ENCODE results near the gene LYSET. TPM values are rescaled to one million over a fixed set of nuclear protein-coding genes. Genes with fewer than 3 reads are reported as not detected.

LYSET gene, protein sequence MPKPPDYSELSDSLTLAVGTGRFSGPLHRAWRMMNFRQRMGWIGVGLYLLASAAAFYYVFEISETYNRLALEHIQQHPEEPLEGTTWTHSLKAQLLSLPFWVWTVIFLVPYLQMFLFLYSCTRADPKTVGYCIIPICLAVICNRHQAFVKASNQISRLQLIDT
- total RNA-seq = 10 to 100 TPM in 3 of 4 donors, 1 to 10 TPM in 1; 9.4 to 26.9 (median 17.3) TPM

DNA sequence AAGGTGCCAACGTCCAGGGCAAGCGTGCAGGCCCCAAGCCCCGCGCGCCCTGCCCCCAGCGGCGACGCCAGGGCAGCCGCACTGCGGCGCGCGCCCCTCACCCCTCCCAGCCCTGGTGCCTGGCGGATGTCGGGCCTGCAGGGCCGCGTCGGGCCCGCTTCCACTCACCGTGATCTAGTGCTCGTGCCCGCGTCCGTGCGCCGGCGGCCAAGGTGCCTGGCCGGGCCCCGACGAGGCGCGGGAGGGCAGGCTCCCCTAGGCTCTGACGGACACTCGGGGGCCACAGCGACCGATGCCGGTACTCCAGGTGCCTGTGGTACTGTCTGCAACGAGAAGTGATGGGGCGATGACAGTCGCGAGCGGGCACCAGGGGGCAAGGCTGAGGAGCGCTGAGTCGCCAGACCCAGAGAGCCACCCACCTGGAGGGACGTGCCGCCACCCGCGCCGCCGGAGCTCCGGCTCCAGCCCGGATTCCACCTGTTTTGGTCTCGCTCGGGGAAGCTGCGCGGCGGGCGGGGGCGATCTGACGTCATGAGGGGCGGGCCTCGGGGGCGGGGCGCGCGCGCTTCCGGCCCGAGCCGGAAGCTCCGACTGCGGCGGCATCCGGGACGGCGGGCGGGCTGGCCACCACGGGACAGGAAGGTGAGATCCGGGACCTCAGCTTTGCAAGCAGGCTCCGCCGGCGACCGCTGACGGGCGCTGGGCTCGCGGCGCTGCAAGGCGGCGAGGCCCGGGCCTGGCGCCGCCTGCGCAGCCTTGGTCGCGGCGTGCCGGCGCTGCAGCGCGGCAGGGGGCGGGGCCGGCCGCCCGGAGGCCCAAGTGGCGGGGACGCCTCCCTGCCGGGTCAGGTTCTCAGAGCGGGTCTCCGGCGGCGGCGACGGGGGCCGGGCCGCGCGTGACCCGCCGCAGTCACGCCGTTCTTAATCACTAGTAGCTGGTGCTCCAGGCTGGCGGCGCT, at the start of gene LYSET, which contains the start of gene MOAP1:
Gene LYSET, plus strand, starts transcription at position 927 of the 958 bp plus-strand sequence. CDS start 89 bp downstream, outside the sequence.
Gene MOAP1, minus strand, starts transcription at position 507 of the 958 bp plus-strand sequence. CDS start 655 bp downstream, outside the sequence.
- TF ChIP-seq, protein P1, sequence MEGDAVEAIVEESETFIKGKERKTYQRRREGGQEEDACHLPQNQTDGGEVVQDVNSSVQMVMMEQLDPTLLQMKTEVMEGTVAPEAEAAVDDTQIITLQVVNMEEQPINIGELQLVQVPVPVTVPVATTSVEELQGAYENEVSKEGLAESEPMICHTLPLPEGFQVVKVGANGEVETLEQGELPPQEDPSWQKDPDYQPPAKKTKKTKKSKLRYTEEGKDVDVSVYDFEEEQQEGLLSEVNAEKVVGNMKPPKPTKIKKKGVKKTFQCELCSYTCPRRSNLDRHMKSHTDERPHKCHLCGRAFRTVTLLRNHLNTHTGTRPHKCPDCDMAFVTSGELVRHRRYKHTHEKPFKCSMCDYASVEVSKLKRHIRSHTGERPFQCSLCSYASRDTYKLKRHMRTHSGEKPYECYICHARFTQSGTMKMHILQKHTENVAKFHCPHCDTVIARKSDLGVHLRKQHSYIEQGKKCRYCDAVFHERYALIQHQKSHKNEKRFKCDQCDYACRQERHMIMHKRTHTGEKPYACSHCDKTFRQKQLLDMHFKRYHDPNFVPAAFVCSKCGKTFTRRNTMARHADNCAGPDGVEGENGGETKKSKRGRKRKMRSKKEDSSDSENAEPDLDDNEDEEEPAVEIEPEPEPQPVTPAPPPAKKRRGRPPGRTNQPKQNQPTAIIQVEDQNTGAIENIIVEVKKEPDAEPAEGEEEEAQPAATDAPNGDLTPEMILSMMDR (IDR thresholded peaks at IDR 0.05; ENCODE audit: low read depth) = no peak

DNA sequence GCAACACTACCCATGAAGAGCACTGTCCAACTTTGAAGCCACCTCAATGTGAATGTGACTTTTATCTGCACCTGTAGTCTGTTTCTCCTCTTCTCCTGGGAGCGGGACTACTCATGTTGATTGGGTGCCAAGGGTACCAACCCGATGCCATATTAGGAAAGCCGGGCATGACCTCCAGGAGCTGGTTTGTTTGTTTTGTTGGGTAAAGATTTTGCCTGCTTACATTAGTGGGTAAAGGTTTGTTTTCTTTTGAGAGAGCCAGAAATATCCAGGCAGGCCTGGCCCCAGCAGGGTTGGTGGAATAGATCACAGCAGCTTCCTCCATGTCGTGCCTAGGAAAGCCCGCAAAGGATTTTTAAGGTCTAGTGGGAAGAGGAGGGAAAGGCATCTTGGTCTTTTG, 49.7 kb upstream of the LYSET start:
- TF ChIP-seq, protein P1 (IDR thresholded peaks at IDR 0.05; ENCODE audit: low read depth) = no peak

DNA sequence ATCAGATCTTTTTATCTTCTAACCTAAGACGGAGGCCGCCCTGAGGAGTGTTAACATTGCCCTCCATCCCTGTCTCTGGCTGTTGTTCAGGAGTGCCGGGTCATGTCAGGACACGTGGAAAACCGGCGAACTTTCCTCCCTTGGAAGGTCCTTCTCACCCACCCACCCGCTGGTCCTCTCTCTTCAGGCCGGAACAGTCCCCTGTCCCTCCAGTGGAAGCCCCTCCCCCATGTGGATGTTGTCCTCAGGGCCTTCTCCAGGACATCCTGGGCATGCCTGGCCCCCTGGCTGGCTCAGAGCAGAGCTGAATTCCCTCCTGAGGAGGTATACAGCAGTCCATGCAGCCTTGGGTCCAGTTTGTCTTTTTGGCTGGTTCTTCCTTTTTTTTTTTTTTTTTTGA, 49.1 kb upstream of the LYSET start:
- TF ChIP-seq, protein P1 (IDR thresholded peaks at IDR 0.05; ENCODE audit: low read depth) = no peak

DNA sequence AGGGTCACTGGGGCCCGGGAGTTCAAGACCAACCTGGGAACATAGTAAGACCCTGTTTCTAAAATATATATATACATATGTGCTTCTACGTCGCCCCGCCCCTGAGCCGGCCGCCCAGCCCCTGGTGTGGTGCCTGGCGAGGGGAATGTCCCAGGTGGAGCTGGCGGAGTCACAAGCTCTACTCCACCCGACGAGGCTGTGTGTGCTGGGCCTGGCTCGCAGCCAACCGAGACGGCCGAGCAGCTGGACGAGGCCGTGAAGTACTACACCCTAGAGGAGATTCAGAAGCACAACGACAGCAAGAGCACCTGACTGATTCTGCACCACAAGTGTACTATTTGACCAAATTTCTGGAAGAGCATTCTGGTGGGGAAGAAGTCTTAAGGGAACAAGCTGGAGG, 47.3 kb upstream of the LYSET start:
- TF ChIP-seq, protein P1 (IDR thresholded peaks at IDR 0.05; ENCODE audit: low read depth) = no peak

DNA sequence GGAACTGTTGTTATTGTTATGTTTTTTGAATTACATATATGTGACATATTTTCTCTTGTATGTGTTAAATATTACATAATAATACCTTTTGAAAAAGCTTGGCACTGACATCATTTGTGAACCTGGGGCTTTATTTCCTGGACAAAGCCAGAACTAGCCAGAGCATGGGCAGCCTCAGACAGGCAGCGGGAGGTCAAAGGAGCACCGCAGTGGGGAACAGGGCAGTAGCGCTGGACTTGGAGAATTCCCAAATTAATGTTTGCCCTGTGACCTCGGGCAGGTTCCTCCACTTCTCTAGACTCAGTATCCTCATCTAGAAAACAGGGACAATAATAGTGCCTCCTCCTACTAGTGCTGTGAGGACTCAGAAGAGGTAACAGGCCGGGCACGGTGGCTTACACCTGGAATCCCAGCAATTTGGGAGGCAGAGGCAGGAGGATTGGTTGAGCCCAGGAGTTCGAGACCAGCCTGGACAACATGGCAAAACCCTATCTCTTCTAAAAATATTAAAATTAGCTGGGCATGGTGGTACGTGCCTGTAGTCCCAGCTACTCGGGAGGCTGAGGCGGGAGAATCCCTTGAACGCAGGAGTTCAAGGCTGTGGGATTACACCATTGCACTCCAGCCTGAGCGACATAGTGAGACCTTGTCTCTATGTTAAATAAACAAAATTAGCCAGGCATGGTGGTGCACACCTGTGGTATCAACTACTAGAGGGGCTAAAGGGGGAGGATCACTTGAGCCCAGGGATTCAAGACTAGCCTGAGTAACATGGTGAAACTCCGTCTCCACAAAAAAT, 42.1 kb upstream of the LYSET start:
- TF ChIP-seq, protein P1 (IDR thresholded peaks at IDR 0.05; ENCODE audit: low read depth) = no peak

DNA sequence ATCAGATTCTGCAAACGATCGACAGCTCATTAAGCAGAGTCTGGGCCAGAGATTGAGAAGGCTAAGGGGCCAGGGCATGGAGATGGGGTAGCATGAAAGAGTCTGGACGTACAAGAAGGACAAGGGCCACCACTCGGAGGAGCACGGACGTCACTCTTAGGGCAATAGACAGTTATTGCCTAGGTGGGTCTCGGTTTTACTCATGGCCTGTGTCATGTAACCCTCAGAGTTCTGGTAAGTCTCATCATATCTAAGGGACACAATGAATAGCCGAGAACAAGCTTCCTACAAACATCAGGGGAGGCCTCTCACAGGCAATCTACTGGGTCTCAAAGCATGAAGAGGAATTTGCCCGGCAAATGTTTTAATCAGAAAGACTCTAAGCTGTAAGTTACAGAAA, 39.0 kb upstream of the LYSET start:
- TF ChIP-seq, protein P1 (IDR thresholded peaks at IDR 0.05; ENCODE audit: low read depth) = no peak

All from subcutaneous adipose tissue (tissue), 4 donors.